Caki2 (cell line): ENCODE data around the gene NEURL1B. TPM values are rescaled to one million over a fixed set of nuclear protein-coding genes. Genes with fewer than 3 reads are reported as not detected.
A peak's percentile ranks its signal among the peaks of the same experiment; 100 is the strongest.
"Not testable (repeated sequence)": the region's sequence is repeated elsewhere in the genome, so short reads cannot be mapped to it uniquely, and the experiment has no call there.

Source experiments
- DNase-seq: peaks from one replicate; pipeline ENCODE4 v3.0.0-alpha.2; 2015; ENCODE audit warnings: low read depth
- in situ Hi-C: cut with HindIII; loops from 2 replicates; pipeline ENCODE4 v1.10.0; 2016; ENCODE audit warnings: low sequenced_read_pairs, low pct_unique_long_range_greater_than_20kb, mixed read lengths
- total RNA-seq: library from RNA; depleted of rRNA; stranded (reverse); fragments of >200 nt; shearing (Covaris generic); gene quantifications from 2 replicates; pipeline ENCODE4 v1.2.3, GENCODE V29; 2014; ENCODE audit warnings: low replicate concordance

NEURL1B gene
- total RNA-seq, 1 experiment from 2014 or later = 9.7 TPM

- DNase-seq = peak; percentile 79
- in situ Hi-C loops = no loop called here
These were observed 56.4 kb downstream of the NEURL1B start for GRCh38 chr5:172697123-172698121.

GRCh38 chr5:172699423-172699822 lies 58.4 kb downstream of the NEURL1B start:
- in situ Hi-C loops = no loop called here
- no peak for DNase-seq

GRCh38 chr5:172699999-172700364 lies 58.9 kb downstream of the NEURL1B start:
- no peak for DNase-seq
- in situ Hi-C loops = no loop called here

GRCh38 chr5:172700365-172701290 lies 59.6 kb downstream of the NEURL1B start:
- in situ Hi-C loops = no loop called here
- no peak for DNase-seq

GRCh38 chr5:172701291-172701656 lies 60.2 kb downstream of the NEURL1B start:
- no peak for DNase-seq
- in situ Hi-C loops = no loop called here

GRCh38 chr5:172703952-172704351 lies 62.9 kb downstream of the NEURL1B start:
- in situ Hi-C loops = no loop called here
- no peak for DNase-seq

GRCh38 chr5:172705576-172706084 lies 64.6 kb downstream of the NEURL1B start:
- in situ Hi-C loops = no loop called here

GRCh38 chr5:172706796-172707195 lies 65.7 kb downstream of the NEURL1B start:
- in situ Hi-C loops = no loop called here
- no peak for DNase-seq

More at GRCh38 chr5:172705576-172706084, 64.6 kb downstream of the NEURL1B start:
- DNase-seq = no peak

- in situ Hi-C loops = no loop called here
- DNase-seq = peak; percentile 59
These were observed 66.5 kb downstream of the NEURL1B start for GRCh38 chr5:172707285-172708182.

- no peak for DNase-seq
- in situ Hi-C loops = no loop called here
These were observed 67.1 kb downstream of the NEURL1B start for GRCh38 chr5:172708183-172708505.

- in situ Hi-C loops = no loop called here
- no peak for DNase-seq
These were observed 69.6 kb downstream of the NEURL1B start for GRCh38 chr5:172710676-172711075.

- in situ Hi-C loops, DNase-seq: not testable (repeated sequence)
These were observed 70.3 kb downstream of the NEURL1B start for GRCh38 chr5:172711321-172711861.

GRCh38 chr5:172712610-172713009 lies 71.5 kb downstream of the NEURL1B start:
- DNase-seq = no peak
- in situ Hi-C loops = no loop called here

GRCh38 chr5:172713113-172713808 lies 72.2 kb downstream of the NEURL1B start:
- in situ Hi-C loops = no loop called here
- peak; percentile 57 for DNase-seq

- DNase-seq = no peak
- in situ Hi-C loops = no loop called here
These were observed 72.9 kb downstream of the NEURL1B start for GRCh38 chr5:172713809-172714490.

GRCh38 chr5:172714491-172715420 lies 73.7 kb downstream of the NEURL1B start:
- in situ Hi-C loops = no loop called here
- peak; percentile 73 for DNase-seq
